A549 treated with CORT108297 at 1 μM for 4 hours (cell line): ENCODE results near the gene SMYD1. TPM values are rescaled to one million over a fixed set of nuclear protein-coding genes. Genes with fewer than 3 reads are reported as not detected.

ENCODE experiments used
- total RNA-seq: library from RNA; stranded (reverse); fragments of 200-300 nt; extraction: Qiagen RNA extraction; gene quantifications from 5 replicates; pipeline ENCODE4 v1.2.3, GENCODE V29; 2022

The SMYD1 gene
- not detected in 5 replicates for total RNA-seq

GRCh38 chr2:88067598-88067997 is at the start of gene SMYD1:
TSS of gene SMYD1 (plus strand) at chr2:88067825. CDS start at chr2:88067865, 40 bp downstream.

GRCh38 chr2:88055371-88056128 is 12.1 kb upstream of the SMYD1 start, which contains the start of gene KRCC1:
TSS of gene KRCC1 (minus strand) at chr2:88055783. CDS start at chr2:88028563, 27,220 bp downstream.

GRCh38 chr2:88127888-88128653 is 60.4 kb downstream of the SMYD1 start, which contains the start of gene FABP1:
TSS of gene FABP1 (minus strand) at chr2:88128062. CDS start at chr2:88128017, 45 bp downstream.

Other genes starting within 250 kb of the SMYD1 start
- gene RGPD2, start 242.0 kb upstream of the SMYD1 start, total RNA-seq, result 0.16 to 0.87 TPM in 2 of 5 replicates, not detected in the others
- not detected in 5 replicates for gene RNU2-63P, start 51.3 kb upstream of the SMYD1 start, total RNA-seq
- 10.7 to 13.9 TPM (median 12.0 TPM) in 5 replicates for gene KRCC1, start 12.0 kb upstream of the SMYD1 start, total RNA-seq
- not detected in 5 replicates for gene FABP1, start 60.2 kb downstream of the SMYD1 start, total RNA-seq
- not detected in 5 replicates for gene THNSL2, start 102.5 kb downstream of the SMYD1 start, total RNA-seq